IMR-90 (cell line): ENCODE data around the gene PEAK1. TPM values are rescaled to one million over a fixed set of nuclear protein-coding genes. Genes with fewer than 3 reads are reported as not detected.
A peak's percentile ranks its signal among the peaks of the same experiment; 100 is the strongest.

ENCODE experiments used
- ATAC-seq: fragments of 200-7000 bp; cut with Tn5 transposase; 2 replicates; pipeline ENCODE4 v1.9.1; 2020; ENCODE audit warnings: low read depth, mild to moderate bottlenecking, moderate library complexity
- BruUV-seq: library from RNA; stranded (reverse); fragments of 400-500 nt; replicated peaks from 2 replicates; lab custom pipeline; 2021; lab: Mats Ljungman, UMichigan
- CTCF ChIA-PET: fragments of 300-600 bp; formaldehyde crosslinking; extraction: SDS; loops from one replicate; lab custom pipeline; 2021; ENCODE audit warnings: antibody characterized with exemption; lab: Yijun Ruan, JAX
- POLR2A ChIA-PET: fragments of 300-600 bp; sonication (Branson Sonifier 250); formaldehyde crosslinking; loops from one replicate; lab custom pipeline; 2022; ENCODE audit warnings: antibody characterized with exemption; ENCODE audit not compliant: unreplicated experiment; lab: Charles Lee
- DNase-seq: peaks from one replicate; pipeline ENCODE4 v3.0.0; 2013
- H2AFZ ChIP-seq: replicated peaks from 2 replicates; pipeline ENCODE3; 2013; ENCODE audit warnings: low read length, mild to moderate bottlenecking; ENCODE audit not compliant: poor library complexity
- H2AK5ac ChIP-seq: 2 replicates; pipeline ENCODE4 v1.6.1; 2013; ENCODE audit warnings: low read depth, low read length, inconsistent platforms
- H2AK9ac ChIP-seq: replicated peaks from 2 replicates; pipeline ENCODE3; 2013; ENCODE audit warnings: mild to moderate bottlenecking, low read depth, low read length, moderate library complexity; ENCODE audit not compliant: poor library complexity
- H2BK120ac ChIP-seq: 2 replicates; pipeline ENCODE4 v1.6.1; 2013; ENCODE audit warnings: low read depth, low read length, inconsistent platforms
- H2BK15ac ChIP-seq: 3 replicates; pipeline ENCODE4 v1.6.1; 2013; ENCODE audit warnings: low read depth, low read length, inconsistent platforms
- H2BK20ac ChIP-seq: 2 replicates; pipeline ENCODE4 v1.6.1; 2013; ENCODE audit warnings: low read depth, mild to moderate bottlenecking, inconsistent platforms, low read length, moderate library complexity
- H2BK5ac ChIP-seq: 2 replicates; pipeline ENCODE4 v1.6.1; 2013; ENCODE audit warnings: mild to moderate bottlenecking, low read depth, low read length, inconsistent platforms; ENCODE audit not compliant: poor library complexity, severe bottlenecking
- H3K14ac ChIP-seq: replicated peaks from 2 replicates; pipeline ENCODE4 v1.6.1; 2013; ENCODE audit warnings: low read depth, low read length, inconsistent platforms
- H3K18ac ChIP-seq: 2 replicates; pipeline ENCODE4 v1.6.1; 2013; ENCODE audit warnings: low read depth, low read length, control low read depth
- H3K23ac ChIP-seq: 2 replicates; pipeline ENCODE4 v1.6.1; 2013; ENCODE audit warnings: low read depth, low read length, inconsistent platforms
- H3K27ac ChIP-seq: 2 replicates; pipeline ENCODE4 v1.5.1; 2013; ENCODE audit warnings: mild to moderate bottlenecking, control low read depth, low read length; ENCODE audit not compliant: insufficient read depth
- H3K27me3 ChIP-seq: 2 replicates; pipeline ENCODE4 v1.6.1; 2013; ENCODE audit warnings: low read length; ENCODE audit not compliant: control insufficient read depth, insufficient read depth
- H3K36me3 ChIP-seq: 2 replicates; pipeline ENCODE4 v1.6.1; 2013; ENCODE audit warnings: low read length, mixed read lengths; ENCODE audit not compliant: control insufficient read depth, insufficient read depth
- H3K4ac ChIP-seq: 2 replicates; pipeline ENCODE4 v1.6.1; 2013; ENCODE audit warnings: low read depth, low read length, inconsistent platforms
- H3K4me1 ChIP-seq: 2 replicates; pipeline ENCODE4 v1.6.1; 2013; ENCODE audit warnings: low read length, mixed read lengths; ENCODE audit not compliant: control insufficient read depth, insufficient read depth
- H3K4me2 ChIP-seq: 2 replicates; pipeline ENCODE4 v1.6.1; 2013; ENCODE audit warnings: low read depth, mild to moderate bottlenecking, control low read depth, low read length, moderate library complexity
- H3K4me3 ChIP-seq: 2 replicates; pipeline ENCODE4 v1.5.1; 2013; ENCODE audit warnings: low read depth, mild to moderate bottlenecking, control low read depth, low read length, moderate library complexity; ENCODE audit not compliant: insufficient read depth
- H3K56ac ChIP-seq: 2 replicates; pipeline ENCODE4 v1.6.1; 2013; ENCODE audit warnings: low read length, inconsistent platforms; ENCODE audit not compliant: insufficient read depth; ENCODE audit errors: extremely low read depth
- H3K79me1 ChIP-seq, 2 experiments: 2 replicates each; pipeline ENCODE4 v1.6.1; 2013; ENCODE audit warnings: low read length in 2 of 2, inconsistent platforms in 1 of 2, low read depth in 1 of 2
- H3K9ac ChIP-seq: 2 replicates; pipeline ENCODE4 v1.6.1; 2013; ENCODE audit warnings: low read depth, low read length, control low read depth
- H3K9me1 ChIP-seq: 2 replicates; pipeline ENCODE4 v1.6.1; 2013; ENCODE audit warnings: low read length, inconsistent platforms; ENCODE audit not compliant: insufficient read depth
- H3K9me3 ChIP-seq: 2 replicates; pipeline ENCODE4 v1.6.1; 2013; ENCODE audit warnings: low read length; ENCODE audit not compliant: control insufficient read depth, insufficient read depth
- H4K20me1 ChIP-seq: 2 replicates; pipeline ENCODE4 v1.6.1; 2013; ENCODE audit warnings: low read length, inconsistent platforms; ENCODE audit not compliant: insufficient read depth
- H4K5ac ChIP-seq: 2 replicates; pipeline ENCODE4 v1.6.1; 2013; ENCODE audit warnings: mild to moderate bottlenecking, low read depth, low read length, control low read depth
- H4K8ac ChIP-seq, 2 experiments: 2 replicates each; pipeline ENCODE4 v1.6.1; 2013; ENCODE audit warnings: low read depth in 2 of 2, low read length in 2 of 2, control low read depth in 1 of 2, inconsistent platforms in 1 of 2
- H4K91ac ChIP-seq: 2 replicates; pipeline ENCODE4 v1.6.1; 2013; ENCODE audit warnings: low read depth, low read length, inconsistent platforms; ENCODE audit not compliant: insufficient read depth
- BHLHE40 ChIP-seq: fragments of 150-350 bp; IDR thresholded peaks from 2 replicates; pipeline ENCODE4 v1.6.1; 2016; ENCODE audit warnings: mild to moderate bottlenecking, low read depth, low read length
- CEBPB ChIP-seq: IDR thresholded peaks from 2 replicates; pipeline ENCODE4 v1.6.1; 2012; ENCODE audit warnings: low read depth, low read length, improper control_type of control experiment
- CHD1 ChIP-seq: IDR thresholded peaks from 2 replicates; pipeline ENCODE4 v1.6.1; 2012; ENCODE audit warnings: low read depth, low read length, improper control_type of control experiment
- ELK1 ChIP-seq: fragments of 150-350 bp; IDR thresholded peaks from 2 replicates; pipeline ENCODE4 v1.6.1; 2016; ENCODE audit warnings: low read depth, mild to moderate bottlenecking, low read length, moderate library complexity, borderline replicate concordance
- FOS ChIP-seq: fragments of 150-350 bp; IDR thresholded peaks from 2 replicates; pipeline ENCODE4 v1.6.1; 2016; ENCODE audit warnings: low read depth, low read length
- MAFK ChIP-seq: IDR thresholded peaks from 2 replicates; pipeline ENCODE4 v1.6.1; 2012; ENCODE audit warnings: low read depth, low read length, improper control_type of control experiment
- MAZ ChIP-seq: IDR thresholded peaks from 2 replicates; pipeline ENCODE4 v1.6.1; 2012; ENCODE audit warnings: low read depth, mild to moderate bottlenecking, low read length, improper control_type of control experiment, moderate library complexity, borderline replicate concordance
- MXI1 ChIP-seq: IDR thresholded peaks from 2 replicates; pipeline ENCODE4 v1.6.1; 2012; ENCODE audit warnings: low read depth, mild to moderate bottlenecking, low read length, moderate library complexity, borderline replicate concordance
- NFE2L2 ChIP-seq: fragments of 150-350 bp; IDR thresholded peaks from 2 replicates; pipeline ENCODE4 v1.6.1; 2016; ENCODE audit warnings: low read depth, mild to moderate bottlenecking, low read length
- POLR2A ChIP-seq: IDR thresholded peaks from 2 replicates; pipeline ENCODE4 v1.6.1; 2012; ENCODE audit warnings: mild to moderate bottlenecking, low read depth, low read length
- RAD21 ChIP-seq: IDR thresholded peaks from 2 replicates; pipeline ENCODE4 v1.6.1; 2012; ENCODE audit warnings: low read length, improper control_type of control experiment
- RCOR1 ChIP-seq: IDR thresholded peaks from 2 replicates; pipeline ENCODE4 v1.6.1; 2012; ENCODE audit warnings: mild to moderate bottlenecking, low read length, improper control_type of control experiment; ENCODE audit not compliant: insufficient replicate concordance
- RFX5 ChIP-seq: IDR thresholded peaks from 2 replicates; pipeline ENCODE4 v1.8.0; 2012; ENCODE audit warnings: low read depth, mild to moderate bottlenecking, low read length, moderate library complexity
- SMC3 ChIP-seq: fragments of 150-350 bp; IDR thresholded peaks from 2 replicates; pipeline ENCODE4 v1.6.1; 2016; ENCODE audit warnings: low read depth, mild to moderate bottlenecking, antibody characterized with exemption, low read length, moderate library complexity
- USF2 ChIP-seq: fragments of 150-350 bp; IDR thresholded peaks from 2 replicates; pipeline ENCODE4 v1.6.1; 2017; ENCODE audit warnings: mild to moderate bottlenecking, antibody characterized with exemption, low read length, low read depth
- WGBS, 2 experiments: methylation state at CpG; one replicate each; pipeline versions ENCODE4 v1.1.5 to v1.1.7; 2013; ENCODE audit warnings: missing lambda C conversion rate in 2 of 2; ENCODE audit not compliant: insufficient read length in 1 of 2; ENCODE audit errors: extremely low coverage in 2 of 2; 5-methylcytosine and 5-hydroxymethylcytosine counted together
- dilution Hi-C: fragments of 300-500 bp; cut with HindIII; formaldehyde crosslinking; loops from one replicate; pipeline ENCODE4 v1.14.3; 2018; ENCODE audit warnings: low sequenced_read_pairs; ENCODE audit not compliant: unreplicated experiment
- in situ Hi-C: fragments of 300-500 bp; cut with MboI; formaldehyde crosslinking; loops from 3 replicates; pipeline ENCODE4 v1.14.3; 2019; ENCODE audit warnings: low sequenced_read_pairs, inconsistent platforms, mixed read lengths
- intact Hi-C: fragments of 100-400 bp; cut with micrococcal nuclease; formaldehyde crosslinking; loops from 2 replicates; pipeline ENCODE4 v1.10.0; 2022
- polyA plus RNA-seq, 3 experiments: library from polyadenylated mRNA; depleted of rRNA; stranded (reverse); fragments of >200 nt; gene quantifications; 2 replicates each; pipeline ENCODE4 v1.2.3, GENCODE V29; 2012; ENCODE audit warnings: low replicate concordance in 1 of 3
- total RNA-seq: library from RNA; depleted of rRNA; stranded (reverse); fragments of >200 nt; gene quantifications from 2 replicates; pipeline ENCODE4 v1.2.3, GENCODE V29; 2012
- TF ChIP-seq, protein P1 (sequence below): conservative IDR thresholded peaks from 2 replicates; pipeline ENCODE4 v1.5.1; 2012; ENCODE audit warnings: mild to moderate bottlenecking, low read depth, low read length, improper control_type of control experiment

Gene PEAK1
- total and polyA plus RNA-seq, 2 of the 4 experiments (the other 2 are of a cell fraction): 21.5 to 43.9 TPM

DNA sequence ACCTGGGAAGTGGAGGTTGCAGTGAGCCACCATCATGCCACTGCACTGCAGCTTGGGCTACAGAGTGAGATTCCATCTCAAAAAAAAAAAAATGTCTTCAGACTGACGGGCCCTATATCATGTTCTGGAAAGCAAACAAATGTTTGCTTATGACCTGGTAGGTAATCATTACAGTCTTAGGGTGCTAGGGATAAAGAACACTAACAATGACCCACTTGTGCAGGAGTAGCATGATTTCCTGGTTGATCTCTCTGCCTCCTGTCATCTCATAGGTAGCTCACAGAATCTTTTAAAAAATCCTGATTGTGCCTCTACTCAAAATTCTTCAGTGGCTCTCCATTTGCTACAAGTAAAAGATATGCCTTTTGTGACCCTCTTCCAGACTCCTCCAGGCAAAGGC is 274.5 kb downstream of the PEAK1 start:
- Histone ChIP-seq H3K18ac (peak overlapping the region; percentile 100), H3K36me3 (peaks cover 3% of the 10 kb centered on the region; the same call in 1 of the 2 replicates), H3K9ac (peak overlapping the region; percentile 37), H3K79me1 (peaks cover 21 to 42% of the 10 kb centered on the region in 2 experiments), H3K4me3 (no peak overlapping the region), H3K23ac (peak overlapping the region; percentile 94), H2AK5ac (peak overlapping the region; percentile 96), H2BK15ac (peak overlapping the region; percentile 90; the same call in 2 of the 3 replicates), H2AK9ac (no peak overlapping the region), H3K27me3 (no peaks in the 10 kb centered on the region), H4K8ac (peak overlapping the region; percentile 82 to 88), H3K4me1 (peaks cover 25% of the 10 kb centered on the region), H3K27ac (peak overlapping the region; percentile 99), H3K9me3 (no peaks in the 10 kb centered on the region), H3K14ac (peak overlapping the region; percentile 96), H3K4ac (peak overlapping the region; percentile 91), H2BK5ac (peak overlapping the region; percentile 100), H4K91ac (peak overlapping the region; percentile 77), H3K56ac (peak overlapping the region; percentile 59), H3K9me1 (peaks cover 9% of the 10 kb centered on the region), H2BK20ac (peak overlapping the region; percentile 98), H2AFZ (no peak overlapping the region), H3K4me2 (peak overlapping the region; percentile 56; the same call in 1 of the 2 replicates), H2BK120ac (peak overlapping the region; percentile 97), H4K5ac (peak overlapping the region; percentile 69), H4K20me1 (peaks cover 5% of the 10 kb centered on the region; the same call in 1 of the 2 replicates)
- POLR2A ChIA-PET: interaction anchor here (0.6 kb wide), 1 partner anchor 26 kb away, joined by 5 read pairs; no protein-coding TSS in a partner anchor
- BruUV-seq: no TSS peak
- TF ChIP-seq MAZ (no peak), RCOR1 (no peak), RAD21 (no peak), MXI1 (no peak), RFX5 (no peak), USF2 (no peak), CEBPB (no peak), ELK1 (no peak), FOS (no peak), MAFK (no peak), BHLHE40 (no peak), NFE2L2 (no peak), SMC3 (no peak), POLR2A (no peak), CHD1 (no peak)
- TF ChIP-seq, protein P1, sequence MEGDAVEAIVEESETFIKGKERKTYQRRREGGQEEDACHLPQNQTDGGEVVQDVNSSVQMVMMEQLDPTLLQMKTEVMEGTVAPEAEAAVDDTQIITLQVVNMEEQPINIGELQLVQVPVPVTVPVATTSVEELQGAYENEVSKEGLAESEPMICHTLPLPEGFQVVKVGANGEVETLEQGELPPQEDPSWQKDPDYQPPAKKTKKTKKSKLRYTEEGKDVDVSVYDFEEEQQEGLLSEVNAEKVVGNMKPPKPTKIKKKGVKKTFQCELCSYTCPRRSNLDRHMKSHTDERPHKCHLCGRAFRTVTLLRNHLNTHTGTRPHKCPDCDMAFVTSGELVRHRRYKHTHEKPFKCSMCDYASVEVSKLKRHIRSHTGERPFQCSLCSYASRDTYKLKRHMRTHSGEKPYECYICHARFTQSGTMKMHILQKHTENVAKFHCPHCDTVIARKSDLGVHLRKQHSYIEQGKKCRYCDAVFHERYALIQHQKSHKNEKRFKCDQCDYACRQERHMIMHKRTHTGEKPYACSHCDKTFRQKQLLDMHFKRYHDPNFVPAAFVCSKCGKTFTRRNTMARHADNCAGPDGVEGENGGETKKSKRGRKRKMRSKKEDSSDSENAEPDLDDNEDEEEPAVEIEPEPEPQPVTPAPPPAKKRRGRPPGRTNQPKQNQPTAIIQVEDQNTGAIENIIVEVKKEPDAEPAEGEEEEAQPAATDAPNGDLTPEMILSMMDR: no peak
- ATAC-seq (no peak), DNase-seq (no peak)
- dilution Hi-C loops (no loop called here), intact Hi-C loops (no loop called here), in situ Hi-C loops (no loop called here)
- CTCF ChIA-PET: interaction anchor here (0.6 to 1.0 kb wide), 4 partner anchors 34 to 172 kb away, joined by 3 to 4 read pairs (median 3); no protein-coding TSS in a partner anchor
- no CpG with 5 or more reads among the region's 1 CpG for WGBS, 2 experiments
